AG09309 (cell line): Measurements from ENCODE around the gene ZMIZ1.

Source experiments
- DNase-seq: peaks from one replicate; pipeline ENCODE4 v3.0.0-alpha.2; 2010; ENCODE audit warnings: low read depth
- H3K4me3 ChIP-seq: 2 replicates; pipeline ENCODE4 v1.5.1; 2011; ENCODE audit warnings: mild to moderate bottlenecking, low read depth, low read length, moderate library complexity; ENCODE audit not compliant: control insufficient read depth
- TF ChIP-seq, protein P1 (sequence below): IDR thresholded peaks from 2 replicates; pipeline ENCODE4 v1.5.1; 2011; ENCODE audit warnings: mild to moderate bottlenecking, low read depth, low read length, inconsistent platforms; ENCODE audit not compliant: insufficient read depth, control insufficient read depth; ENCODE audit errors: missing control alignments

Gene ZMIZ1

DNA sequence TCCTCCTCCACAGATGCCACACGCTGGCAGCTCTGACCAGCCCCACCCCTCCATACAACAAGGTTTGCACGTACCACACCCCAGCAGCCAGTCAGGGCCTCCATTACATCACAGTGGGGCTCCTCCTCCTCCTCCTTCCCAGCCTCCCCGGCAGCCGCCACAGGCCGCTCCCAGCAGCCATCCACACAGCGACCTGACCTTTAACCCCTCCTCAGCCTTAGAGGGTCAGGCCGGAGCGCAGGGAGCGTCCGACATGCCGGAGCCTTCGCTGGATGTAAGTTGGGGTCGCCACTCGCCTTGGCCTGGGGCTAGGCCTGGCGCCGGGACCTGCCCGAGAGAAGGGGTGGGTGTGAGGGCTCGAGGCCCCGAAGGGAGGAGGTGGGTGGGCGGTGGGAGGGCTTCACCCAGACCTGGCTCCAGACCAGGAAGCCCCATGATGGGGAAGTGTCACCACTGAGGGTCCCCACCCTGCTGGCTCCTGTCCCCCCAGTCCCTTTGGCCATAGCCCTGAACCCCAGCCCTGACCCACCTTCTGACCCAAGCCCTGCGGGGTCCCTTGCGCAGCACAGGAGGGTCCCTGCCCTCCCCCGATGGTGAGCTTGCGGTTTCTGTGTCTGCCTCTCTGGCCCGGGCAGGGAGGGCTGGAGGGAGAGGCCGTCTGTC lies 242.3 kb downstream of the ZMIZ1 start:
- no peak for DNase-seq
- TF ChIP-seq, protein P1, sequence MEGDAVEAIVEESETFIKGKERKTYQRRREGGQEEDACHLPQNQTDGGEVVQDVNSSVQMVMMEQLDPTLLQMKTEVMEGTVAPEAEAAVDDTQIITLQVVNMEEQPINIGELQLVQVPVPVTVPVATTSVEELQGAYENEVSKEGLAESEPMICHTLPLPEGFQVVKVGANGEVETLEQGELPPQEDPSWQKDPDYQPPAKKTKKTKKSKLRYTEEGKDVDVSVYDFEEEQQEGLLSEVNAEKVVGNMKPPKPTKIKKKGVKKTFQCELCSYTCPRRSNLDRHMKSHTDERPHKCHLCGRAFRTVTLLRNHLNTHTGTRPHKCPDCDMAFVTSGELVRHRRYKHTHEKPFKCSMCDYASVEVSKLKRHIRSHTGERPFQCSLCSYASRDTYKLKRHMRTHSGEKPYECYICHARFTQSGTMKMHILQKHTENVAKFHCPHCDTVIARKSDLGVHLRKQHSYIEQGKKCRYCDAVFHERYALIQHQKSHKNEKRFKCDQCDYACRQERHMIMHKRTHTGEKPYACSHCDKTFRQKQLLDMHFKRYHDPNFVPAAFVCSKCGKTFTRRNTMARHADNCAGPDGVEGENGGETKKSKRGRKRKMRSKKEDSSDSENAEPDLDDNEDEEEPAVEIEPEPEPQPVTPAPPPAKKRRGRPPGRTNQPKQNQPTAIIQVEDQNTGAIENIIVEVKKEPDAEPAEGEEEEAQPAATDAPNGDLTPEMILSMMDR = no peak
- no peak overlapping the region for H3K4me3 ChIP-seq

DNA sequence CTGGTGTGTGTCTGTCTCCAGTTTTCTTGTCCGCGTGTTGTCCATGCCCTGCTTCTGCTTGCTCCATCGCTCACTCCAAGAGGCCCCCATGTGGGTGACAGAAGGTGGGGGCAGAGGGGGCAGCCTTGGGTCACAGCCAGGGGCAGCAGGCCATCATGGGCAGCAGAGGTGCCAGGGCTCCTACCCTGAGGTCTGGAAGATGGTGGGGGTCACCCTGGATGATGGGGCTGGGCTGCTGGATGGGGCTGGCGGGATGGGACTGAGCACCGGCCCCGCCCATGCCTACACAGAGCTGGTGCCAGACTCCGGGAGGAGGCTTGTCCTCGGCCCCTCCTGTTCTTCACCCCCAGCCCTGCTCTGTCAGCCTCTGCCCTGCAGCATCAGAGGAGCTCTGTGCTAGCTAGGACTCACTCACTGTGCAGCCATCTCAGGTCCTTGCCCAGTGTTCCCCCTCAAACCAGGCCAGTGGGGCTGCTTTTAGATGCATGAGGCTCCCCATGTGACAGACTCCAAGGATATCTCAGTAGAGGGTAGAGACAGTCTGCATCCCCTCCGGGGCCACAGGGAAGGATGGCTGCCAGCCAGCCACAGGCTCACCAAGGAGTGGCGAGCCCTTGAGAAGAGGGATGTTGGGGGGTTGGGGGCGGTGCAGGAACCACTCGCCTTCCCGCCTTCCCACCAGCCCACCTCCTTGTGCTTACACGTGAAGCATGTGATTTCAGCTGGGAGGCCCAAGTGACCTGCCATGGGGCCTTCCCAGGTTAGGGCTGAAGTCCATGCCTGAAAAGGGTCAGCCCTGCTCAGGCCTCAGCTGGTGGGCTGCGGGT lies 243.0 kb downstream of the ZMIZ1 start:
- DNase-seq = no peak
- TF ChIP-seq, protein P1 = no peak
- no peak overlapping the region for H3K4me3 ChIP-seq

- TF ChIP-seq, protein P1 = no peak
- H3K4me3 ChIP-seq = no peak overlapping the region
- no peak for DNase-seq
Measured at GRCh38 chr10:79312601-79313187, 243.9 kb downstream of the ZMIZ1 start.

GRCh38 chr10:79313320-79313719 lies 244.6 kb downstream of the ZMIZ1 start:
- no peak for DNase-seq
- H3K4me3 ChIP-seq = no peak overlapping the region
- TF ChIP-seq, protein P1 = no peak

GRCh38 chr10:79313911-79314439 lies 245.2 kb downstream of the ZMIZ1 start:
- TF ChIP-seq, protein P1 = no peak

DNA sequence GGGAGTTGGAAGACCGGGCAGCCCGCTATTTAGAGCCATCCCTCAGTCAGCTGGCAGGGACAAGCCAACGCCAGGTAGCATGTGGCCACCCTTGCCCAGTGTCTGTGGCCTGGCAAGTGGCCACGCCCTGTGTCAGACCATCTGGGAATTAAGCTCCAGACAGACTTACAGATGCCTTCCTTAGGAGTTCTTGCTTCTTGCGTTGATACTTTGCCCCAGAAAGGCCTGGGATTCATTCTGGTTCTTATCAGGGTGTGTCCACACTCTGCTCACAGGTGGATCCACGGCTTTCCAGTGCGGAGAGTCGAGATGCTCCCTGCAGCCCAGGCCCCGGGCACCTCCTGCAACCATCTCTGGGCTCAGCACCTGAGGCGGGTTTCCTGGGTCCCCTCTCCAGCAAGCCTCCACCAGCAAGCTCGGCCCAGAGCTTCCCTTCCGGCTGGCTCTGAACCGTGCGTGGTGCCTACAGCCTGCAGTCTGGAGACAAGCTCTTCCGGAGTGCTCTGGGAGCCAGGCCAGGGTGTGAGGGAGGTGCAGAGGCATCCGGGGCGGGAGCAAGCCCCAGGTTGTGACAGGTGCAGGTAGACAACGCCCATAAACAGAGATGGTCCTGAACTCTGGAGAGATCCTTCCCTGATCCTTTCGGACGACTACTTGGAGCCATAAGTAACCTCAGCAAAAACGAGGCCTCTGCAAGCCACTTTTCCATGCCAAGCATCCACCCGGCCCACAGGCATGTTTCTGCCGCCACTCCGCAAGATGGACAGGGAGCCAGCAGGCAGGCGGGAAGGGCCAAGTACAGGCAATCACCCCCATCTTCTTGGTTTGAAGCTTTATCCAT lies 246.2 kb downstream of the ZMIZ1 start:
- DNase-seq = no peak
- no peak overlapping the region for H3K4me3 ChIP-seq
- TF ChIP-seq, protein P1 = no peak

More at GRCh38 chr10:79313911-79314439, 245.2 kb downstream of the ZMIZ1 start:
- no peak for DNase-seq
- H3K4me3 ChIP-seq = no peak overlapping the region
